CD4-positive, alpha-beta T cell treated with Interleukin-4 for 4 hours (primary cell): ENCODE data around the gene TAS2R31.

Experiments used
- DNase-seq: peaks from one replicate; pipeline ENCODE4 v3.0.0-alpha.2; 2020

TAS2R31 gene

GRCh38 chr12:10994307-10994706 lies 36.9 kb downstream of the TAS2R31 start:
- DNase-seq: no peak

GRCh38 chr12:10989107-10989506 lies 42.1 kb downstream of the TAS2R31 start:
- DNase-seq: no peak

GRCh38 chr12:10986812-10987211 lies 44.4 kb downstream of the TAS2R31 start, which contains the start of gene TAS2R50:
Gene TAS2R50, minus strand, starts transcription at chr12:10986912. Its CDS starts 52 bp downstream, at chr12:10986860.
- no peak for DNase-seq

- DNase-seq: peak; percentile 53
Observed at GRCh38 chr12:10982244-10982643, 49.0 kb downstream of the TAS2R31 start.
